ENCODE measurements around the gene KCNMA1.

KCNMA1 gene

GRCh38 chr10:76882796-76883195 is 754.8 kb downstream of the KCNMA1 start:
- TF ChIP-seq GATA2 (IDR thresholded peaks at IDR 0.05; ENCODE audit: low read depth, low read length) (no peak), GATA3 (IDR thresholded peaks at IDR 0.05; ENCODE audit: low read depth, low read length) (no peak)

- no peak for TF ChIP-seq GATA3 (IDR thresholded peaks at IDR 0.05; ENCODE audit: low read depth, low read length)
- TF ChIP-seq GATA2 (IDR thresholded peaks at IDR 0.05; ENCODE audit: low read depth, low read length) = no peak
These were observed 755.4 kb downstream of the KCNMA1 start for GRCh38 chr10:76882245-76882644.

GRCh38 chr10:76881477-76882220 is 756.0 kb downstream of the KCNMA1 start:
- TF ChIP-seq GATA3 (IDR thresholded peaks at IDR 0.05; ENCODE audit: low read depth, low read length) = no peak
- no peak for TF ChIP-seq GATA2 (IDR thresholded peaks at IDR 0.05; ENCODE audit: low read depth, low read length)

GRCh38 chr10:76880931-76881330 is 756.7 kb downstream of the KCNMA1 start:
- TF ChIP-seq GATA2 (IDR thresholded peaks at IDR 0.05; ENCODE audit: low read depth, low read length) (no peak), GATA3 (IDR thresholded peaks at IDR 0.05; ENCODE audit: low read depth, low read length) (no peak)

DNA sequence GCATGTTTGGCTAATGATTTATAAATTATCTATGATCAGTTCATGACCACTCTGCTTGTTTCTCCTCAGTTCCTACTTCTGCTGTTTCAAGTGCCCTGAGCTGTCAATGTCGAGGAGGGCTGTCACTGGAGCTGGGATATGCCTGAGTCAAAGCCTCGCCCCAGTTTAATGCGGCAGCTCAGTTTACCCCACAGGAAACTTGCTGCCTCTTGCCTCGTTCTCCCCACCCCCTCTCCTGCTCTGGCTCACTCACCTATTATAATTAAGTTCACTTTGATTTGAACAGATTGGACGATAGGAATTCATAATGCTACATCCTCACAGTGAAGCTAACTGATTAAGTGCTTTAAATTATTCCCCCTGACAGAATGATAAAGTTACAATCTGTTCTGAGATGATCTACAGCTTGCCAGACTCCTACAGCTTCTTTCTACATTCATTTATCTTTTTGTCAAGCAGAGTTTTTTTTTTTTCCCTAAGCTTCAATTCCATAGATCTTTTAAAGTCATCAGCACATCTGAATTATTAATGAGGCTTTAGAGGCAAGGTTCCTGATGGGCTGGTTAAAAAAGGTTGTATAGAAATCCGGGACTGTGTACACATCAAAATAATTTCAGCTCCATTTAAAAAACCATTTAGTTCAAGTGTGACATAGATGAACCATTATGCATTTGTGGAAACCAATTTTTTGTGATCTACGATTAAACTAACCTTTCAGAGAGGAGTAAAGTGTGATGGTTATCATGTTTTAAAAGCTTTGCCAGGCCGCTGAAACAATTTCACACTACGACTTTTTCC is 758.3 kb downstream of the KCNMA1 start:
- peak; percentile 67 for TF ChIP-seq GATA3 (IDR thresholded peaks at IDR 0.05; ENCODE audit: low read depth, low read length)
- peak; percentile 79 for TF ChIP-seq GATA2 (IDR thresholded peaks at IDR 0.05; ENCODE audit: low read depth, low read length)

DNA sequence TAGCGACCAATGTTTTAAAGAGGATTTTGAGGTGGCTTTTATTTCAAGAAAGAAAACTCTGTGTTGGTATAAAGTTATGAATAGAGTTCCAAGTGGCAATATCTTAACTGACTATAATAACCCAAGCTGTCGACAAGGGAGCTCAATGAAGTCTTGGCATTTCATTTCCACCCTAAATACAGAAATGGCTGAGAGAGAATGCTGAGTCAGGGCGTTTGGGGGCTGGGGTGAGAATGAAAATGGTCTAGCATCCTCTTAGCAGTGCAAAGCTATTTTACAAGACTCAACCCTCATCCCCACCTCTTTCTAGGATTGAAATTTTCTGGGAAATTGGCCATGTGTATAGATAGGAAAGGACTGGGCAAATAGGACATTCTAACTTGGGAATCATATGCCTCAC is 759.1 kb downstream of the KCNMA1 start:
- TF ChIP-seq GATA2 (IDR thresholded peaks at IDR 0.05; ENCODE audit: low read depth, low read length) (no peak), GATA3 (IDR thresholded peaks at IDR 0.05; ENCODE audit: low read depth, low read length) (no peak)

DNA sequence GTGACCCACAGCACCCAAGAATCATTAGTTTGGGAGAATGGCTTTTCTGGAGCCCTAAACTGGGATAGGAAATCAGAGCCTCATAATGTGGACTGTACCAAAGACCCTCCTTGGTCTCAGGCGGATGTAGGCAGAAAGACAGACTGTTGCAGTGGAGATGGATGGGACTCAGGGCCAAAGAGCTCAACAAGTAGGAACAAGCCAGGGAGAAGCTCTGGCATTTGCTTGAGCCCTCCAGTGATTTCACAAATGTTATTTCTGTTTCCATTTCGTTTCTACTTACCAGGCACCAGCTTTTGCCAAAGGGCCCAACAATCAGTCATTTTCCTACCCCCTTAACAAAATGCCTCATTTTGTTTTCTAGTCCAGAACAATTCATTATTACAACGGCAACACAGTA is 762.7 kb downstream of the KCNMA1 start:
- no peak for TF ChIP-seq GATA2 (IDR thresholded peaks at IDR 0.05; ENCODE audit: low read depth, low read length)

- no peak for TF ChIP-seq GATA2 (IDR thresholded peaks at IDR 0.05; ENCODE audit: low read depth, low read length)
- TF ChIP-seq GATA3 (IDR thresholded peaks at IDR 0.05; ENCODE audit: low read depth, low read length) = no peak
These were observed 763.4 kb downstream of the KCNMA1 start for GRCh38 chr10:76874176-76874575.

DNA sequence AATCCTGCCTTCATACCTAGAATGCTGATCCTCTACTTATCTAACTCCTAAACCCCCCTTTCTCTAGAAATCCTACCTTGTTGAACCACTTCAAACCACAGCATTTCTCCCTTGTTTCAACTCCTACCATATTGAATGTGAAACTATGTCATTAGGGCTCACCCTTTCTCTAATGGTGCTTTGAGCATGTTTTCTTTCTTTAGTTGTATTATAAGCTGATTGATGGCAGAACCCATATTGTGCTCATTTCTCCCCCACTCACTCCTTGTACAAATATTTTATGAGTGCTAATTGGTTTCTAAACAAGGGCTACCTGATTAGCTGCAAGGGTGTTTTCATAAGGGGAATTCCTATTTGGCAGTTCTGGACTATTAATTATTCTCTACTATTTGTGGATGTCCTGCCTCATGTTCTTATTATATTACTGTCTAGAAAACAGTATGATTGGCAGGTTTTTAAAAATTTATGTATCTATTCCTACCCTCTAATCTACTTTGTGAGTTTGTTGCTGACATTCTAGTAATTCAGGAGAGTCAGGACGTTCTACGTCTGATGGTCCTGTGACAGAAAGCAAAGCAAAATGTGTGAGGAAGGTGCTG is 765.8 kb downstream of the KCNMA1 start:
- no peak for TF ChIP-seq GATA2 (IDR thresholded peaks at IDR 0.05; ENCODE audit: low read depth, low read length)
- no peak for TF ChIP-seq GATA3 (IDR thresholded peaks at IDR 0.05; ENCODE audit: low read depth, low read length)

- TF ChIP-seq GATA3 (IDR thresholded peaks at IDR 0.05; ENCODE audit: low read depth, low read length) (no peak), GATA2 (IDR thresholded peaks at IDR 0.05; ENCODE audit: low read depth, low read length) (no peak)
These were observed 767.7 kb downstream of the KCNMA1 start for GRCh38 chr10:76869931-76870330.

DNA sequence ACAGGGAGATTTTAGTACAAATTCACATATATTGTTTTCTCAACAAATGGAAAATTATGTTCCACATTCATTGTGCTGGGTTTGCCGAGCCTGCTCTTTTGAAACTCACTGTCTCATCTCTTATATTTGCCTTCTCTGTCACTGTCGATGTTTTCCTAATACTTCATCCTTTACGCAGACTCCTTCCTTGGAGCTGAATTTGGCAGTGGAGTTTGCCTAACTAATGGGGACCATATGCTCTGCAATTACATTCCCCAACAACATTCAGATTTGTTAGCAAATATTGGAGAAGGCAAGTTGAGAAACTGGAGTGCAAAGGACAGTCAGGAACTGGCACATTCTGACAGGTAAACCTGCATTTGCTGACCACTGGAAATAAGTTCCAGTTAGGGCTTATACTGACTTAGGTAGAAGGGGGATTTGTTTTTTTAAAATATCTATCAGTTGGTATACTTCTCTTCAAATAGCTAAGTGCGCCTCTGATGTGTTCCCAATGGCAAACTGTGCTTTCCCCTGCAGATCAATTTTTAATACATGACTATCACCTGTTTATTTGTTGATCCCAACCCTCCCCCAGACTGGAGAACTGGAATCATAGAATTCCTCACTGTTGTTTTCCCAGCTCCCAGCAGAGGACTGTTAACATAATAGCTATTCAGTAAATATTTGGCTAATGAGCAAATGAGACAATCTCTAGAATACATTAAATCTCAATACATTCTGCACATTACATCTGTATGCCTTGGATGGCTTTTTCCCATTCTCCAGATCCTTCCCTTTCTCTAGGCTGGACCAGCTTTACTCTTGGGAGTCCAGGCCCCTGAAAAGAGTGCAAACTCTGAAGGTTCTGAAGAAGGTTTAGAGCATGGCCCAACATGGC is 769.3 kb downstream of the KCNMA1 start:
- TF ChIP-seq GATA3 (IDR thresholded peaks at IDR 0.05; ENCODE audit: low read depth, low read length) (no peak), GATA2 (IDR thresholded peaks at IDR 0.05; ENCODE audit: low read depth, low read length) (no peak)

DNA sequence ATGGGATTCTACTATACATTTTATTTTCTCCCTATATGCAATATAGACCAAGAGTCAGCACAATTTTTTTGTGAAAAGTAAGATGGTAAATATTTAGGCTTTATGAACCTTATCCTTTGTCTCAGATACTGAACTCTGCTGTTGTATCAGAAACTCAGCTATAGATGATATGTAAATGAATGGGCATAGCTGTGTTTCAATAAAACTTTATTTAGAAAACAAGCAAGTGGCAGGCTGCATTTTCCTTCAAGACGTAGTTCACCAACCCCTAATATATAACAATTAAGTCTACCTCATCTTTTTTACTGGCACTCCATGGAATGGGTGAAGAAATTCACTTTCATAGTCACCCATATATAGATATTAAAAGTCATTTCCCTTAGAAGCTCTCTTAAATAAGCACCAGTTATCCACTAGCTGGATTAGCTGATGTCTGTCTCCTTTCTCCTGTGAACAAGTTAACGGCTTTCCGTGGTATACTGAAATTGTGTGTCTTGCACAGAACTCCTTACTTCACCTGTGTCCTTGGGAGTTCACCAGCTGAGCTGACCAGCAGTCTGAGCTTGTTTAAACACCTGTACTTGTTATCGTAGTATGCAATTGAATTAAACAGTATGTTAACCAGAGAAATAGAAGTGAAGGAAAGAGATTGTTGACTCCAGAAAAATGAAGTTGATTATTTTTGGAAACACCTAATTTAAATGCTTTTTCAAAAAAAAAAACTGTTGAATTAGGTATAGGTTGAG is 770.6 kb downstream of the KCNMA1 start:
- TF ChIP-seq GATA3 (IDR thresholded peaks at IDR 0.05; ENCODE audit: low read depth, low read length) (no peak), GATA2 (IDR thresholded peaks at IDR 0.05; ENCODE audit: low read depth, low read length) (no peak)

- TF ChIP-seq GATA2 (IDR thresholded peaks at IDR 0.05; ENCODE audit: low read depth, low read length) (no peak), GATA3 (IDR thresholded peaks at IDR 0.05; ENCODE audit: low read depth, low read length) (no peak)
These were observed 772.7 kb downstream of the KCNMA1 start for GRCh38 chr10:76864922-76865321.

Measured in SH-SY5Y (cell line).